Fibroblast of mammary gland (primary cell): Measurements from ENCODE around the gene SKI.
"Not testable (repeated sequence)": the region's sequence is repeated elsewhere in the genome, so short reads cannot be mapped to it uniquely, and the experiment has no call there.

ENCODE experiments used
- DNase-seq: peaks from one replicate; pipeline ENCODE4 v3.0.0-alpha.2; 2010; ENCODE audit warnings: low read depth
- H3K4me3 ChIP-seq: 2 replicates; pipeline ENCODE4 v1.5.1; 2011; ENCODE audit warnings: low read depth, mild to moderate bottlenecking, low read length, moderate library complexity; ENCODE audit not compliant: control insufficient read depth
- TF ChIP-seq, protein P1 (sequence below): conservative IDR thresholded peaks from 2 replicates; pipeline ENCODE4 v1.5.1; 2011; ENCODE audit warnings: low read depth, low read length, inconsistent platforms; ENCODE audit not compliant: control insufficient read depth, insufficient read depth

The SKI gene

DNA sequence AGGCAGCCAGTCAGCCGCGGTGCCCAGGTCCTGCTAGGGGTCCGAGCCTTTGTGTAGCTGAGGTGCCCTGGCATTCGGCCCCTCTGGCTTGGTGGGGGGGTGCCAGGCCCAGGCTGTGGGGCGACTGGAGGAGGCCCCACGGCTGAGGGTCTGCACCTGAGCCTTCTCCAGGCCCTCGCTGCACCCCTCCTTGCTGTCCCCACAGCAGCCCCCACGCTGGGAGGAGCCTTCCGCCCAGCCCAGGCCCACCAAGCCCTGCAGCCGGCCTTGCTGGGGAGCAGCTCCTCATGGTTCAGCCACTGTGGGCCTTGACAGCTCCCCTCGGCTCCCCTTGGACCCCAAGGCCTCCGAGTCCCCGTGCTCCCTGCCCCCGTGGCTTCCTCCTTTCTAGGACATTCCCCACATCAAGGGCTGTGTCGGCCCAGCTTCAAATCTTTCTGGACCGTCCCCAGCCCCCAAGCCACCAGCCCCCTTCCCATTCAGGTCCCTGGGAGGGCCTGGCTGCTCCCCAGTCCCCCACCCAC lies 95.4 kb downstream of the SKI start:
- DNase-seq: no peak

DNA sequence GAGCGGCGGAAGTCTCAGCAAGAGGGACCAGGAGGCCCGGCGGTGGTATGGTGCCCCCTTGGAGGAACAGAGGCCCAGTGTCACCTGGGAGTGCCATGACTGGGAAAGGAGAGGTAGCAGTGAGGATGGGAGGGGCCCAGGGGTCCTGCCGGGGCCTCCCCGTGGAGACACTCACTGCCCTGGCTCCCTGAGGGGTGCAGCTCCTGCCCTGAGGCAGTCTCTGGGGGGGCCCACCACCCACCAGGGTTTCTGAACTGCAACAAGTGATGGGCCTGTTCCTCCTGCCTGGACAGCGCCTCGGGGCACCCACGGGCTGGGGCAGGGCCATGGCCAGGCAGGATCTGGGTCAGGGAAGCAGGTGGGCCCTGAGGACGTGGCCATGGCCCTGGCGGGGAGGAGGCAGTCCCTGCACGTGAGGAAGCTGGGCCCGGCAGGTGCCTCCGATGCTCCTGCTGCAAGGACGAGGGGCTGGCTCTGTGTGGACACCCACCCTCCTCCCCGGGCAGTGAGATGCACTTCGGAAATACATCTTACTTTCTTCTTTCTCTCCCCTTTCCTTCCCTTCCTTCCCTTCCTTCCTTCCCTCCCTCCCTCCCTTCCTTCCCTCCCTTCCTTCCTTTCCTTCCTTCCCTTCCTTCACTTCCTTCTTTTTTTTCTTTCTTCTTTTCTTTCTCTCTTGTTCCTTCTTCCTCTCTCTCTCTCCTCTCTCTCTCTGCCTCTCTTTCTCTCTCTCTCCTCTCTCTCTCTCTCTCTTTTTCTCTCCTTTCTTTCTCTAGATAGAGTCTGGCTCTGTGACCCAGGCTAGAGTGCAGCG lies 96.6 kb downstream of the SKI start:
- H3K4me3 ChIP-seq: no peak overlapping the region
- TF ChIP-seq, protein P1, sequence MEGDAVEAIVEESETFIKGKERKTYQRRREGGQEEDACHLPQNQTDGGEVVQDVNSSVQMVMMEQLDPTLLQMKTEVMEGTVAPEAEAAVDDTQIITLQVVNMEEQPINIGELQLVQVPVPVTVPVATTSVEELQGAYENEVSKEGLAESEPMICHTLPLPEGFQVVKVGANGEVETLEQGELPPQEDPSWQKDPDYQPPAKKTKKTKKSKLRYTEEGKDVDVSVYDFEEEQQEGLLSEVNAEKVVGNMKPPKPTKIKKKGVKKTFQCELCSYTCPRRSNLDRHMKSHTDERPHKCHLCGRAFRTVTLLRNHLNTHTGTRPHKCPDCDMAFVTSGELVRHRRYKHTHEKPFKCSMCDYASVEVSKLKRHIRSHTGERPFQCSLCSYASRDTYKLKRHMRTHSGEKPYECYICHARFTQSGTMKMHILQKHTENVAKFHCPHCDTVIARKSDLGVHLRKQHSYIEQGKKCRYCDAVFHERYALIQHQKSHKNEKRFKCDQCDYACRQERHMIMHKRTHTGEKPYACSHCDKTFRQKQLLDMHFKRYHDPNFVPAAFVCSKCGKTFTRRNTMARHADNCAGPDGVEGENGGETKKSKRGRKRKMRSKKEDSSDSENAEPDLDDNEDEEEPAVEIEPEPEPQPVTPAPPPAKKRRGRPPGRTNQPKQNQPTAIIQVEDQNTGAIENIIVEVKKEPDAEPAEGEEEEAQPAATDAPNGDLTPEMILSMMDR: no peak
- DNase-seq: no peak

More for the DNA sequence above, 95.4 kb downstream of the SKI start:
- TF ChIP-seq, protein P1: no peak
- H3K4me3 ChIP-seq: no peak overlapping the region

DNA sequence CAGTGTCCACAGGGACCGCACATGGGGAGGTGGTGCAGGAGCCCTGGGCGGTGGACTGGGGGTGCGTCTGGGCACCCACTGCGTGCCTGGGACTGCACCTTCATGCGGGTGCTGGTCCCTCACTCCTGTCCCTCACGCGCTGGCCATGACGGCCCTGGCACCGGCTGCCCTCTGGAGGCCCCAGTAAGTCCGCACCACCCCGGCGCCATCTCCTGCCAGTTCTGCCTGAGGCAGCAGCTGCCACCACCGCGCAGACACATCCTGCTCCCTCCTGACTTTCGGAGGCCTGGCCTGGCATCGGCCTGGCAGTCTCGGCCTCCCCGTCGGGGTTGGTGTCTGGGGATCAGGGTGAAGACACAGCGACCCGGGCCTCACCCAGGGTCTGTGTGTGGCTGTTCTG lies 98.4 kb downstream of the SKI start:
- DNase-seq: no peak
- TF ChIP-seq, protein P1: no peak
- no peak overlapping the region for H3K4me3 ChIP-seq

DNA sequence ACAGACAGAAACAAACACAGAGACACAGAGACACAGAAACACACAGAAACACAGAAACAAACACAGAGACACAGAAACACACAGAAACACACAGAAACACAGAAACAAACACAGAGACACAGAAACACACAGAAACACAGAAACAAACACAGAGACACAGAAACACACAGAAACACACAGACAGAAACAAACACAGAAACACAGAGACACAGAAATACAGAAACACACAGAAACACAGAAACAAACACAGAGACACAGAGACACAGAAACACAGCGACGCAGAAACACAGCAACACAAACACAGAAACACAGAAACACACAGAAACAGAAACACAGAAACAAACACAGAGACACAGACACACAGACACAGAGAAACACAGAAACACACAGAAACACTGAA lies 99.0 kb downstream of the SKI start:
- DNase-seq, H3K4me3 ChIP-seq: not testable (repeated sequence)

DNA sequence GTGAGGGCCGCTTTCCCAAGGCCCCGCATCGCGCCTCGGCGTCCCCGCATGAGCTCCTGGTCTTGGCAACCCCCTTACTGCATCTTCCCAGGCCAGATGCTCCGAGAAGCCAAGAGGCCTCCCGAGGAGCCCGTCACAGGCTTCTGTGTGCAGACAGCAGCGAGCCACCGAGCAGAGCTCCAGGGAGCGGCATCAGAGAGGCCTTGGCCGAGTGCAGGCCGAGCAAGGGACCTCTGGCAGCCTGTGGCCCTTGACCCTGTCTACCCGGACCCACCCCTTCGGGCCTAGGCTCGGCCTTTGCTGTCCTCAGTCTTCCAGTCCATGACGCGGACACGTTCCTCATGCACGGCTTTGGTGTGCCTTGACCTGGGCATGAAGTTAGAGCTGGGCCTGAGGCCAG lies 99.7 kb downstream of the SKI start:
- TF ChIP-seq, protein P1: no peak
- DNase-seq: no peak
- no peak overlapping the region for H3K4me3 ChIP-seq

DNA sequence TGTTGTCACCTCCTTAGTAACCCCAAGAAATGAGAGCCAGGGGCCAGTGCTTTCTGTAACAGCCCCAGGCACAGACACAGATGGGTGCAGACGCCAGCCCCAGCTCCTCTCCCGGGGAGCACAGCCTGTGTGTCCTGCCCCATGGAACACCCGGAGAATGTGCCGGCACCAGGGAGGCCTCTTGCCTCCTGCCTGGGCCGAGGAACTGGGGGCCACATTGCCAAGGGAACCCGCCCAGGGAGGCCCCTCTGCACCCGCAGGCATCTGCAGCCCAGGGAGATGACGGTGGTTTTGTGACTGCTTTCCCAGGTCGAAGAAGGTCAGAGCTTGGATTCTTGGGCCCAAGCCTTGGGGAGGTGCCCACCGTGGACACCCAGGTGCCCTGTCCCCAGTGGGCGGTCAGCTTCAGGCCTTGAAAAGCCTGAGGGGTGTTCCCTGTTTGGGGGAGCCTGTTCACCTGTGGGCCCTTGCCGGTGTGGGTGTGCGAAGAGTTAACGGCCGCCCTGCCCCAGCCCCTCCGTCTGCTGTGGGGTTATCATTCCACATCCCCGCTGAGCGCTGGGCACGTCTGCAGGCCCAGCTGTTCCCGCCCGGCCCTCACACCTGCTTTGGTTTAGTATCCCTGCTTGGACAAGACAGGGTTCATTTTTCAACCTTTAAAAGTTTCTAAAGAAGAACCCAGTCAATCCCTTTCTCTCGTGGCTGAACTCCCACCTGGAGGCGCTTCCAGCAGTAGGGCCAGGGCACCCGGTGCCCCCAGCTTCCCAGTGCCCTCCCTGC lies 100.7 kb downstream of the SKI start:
- TF ChIP-seq, protein P1: no peak

DNA sequence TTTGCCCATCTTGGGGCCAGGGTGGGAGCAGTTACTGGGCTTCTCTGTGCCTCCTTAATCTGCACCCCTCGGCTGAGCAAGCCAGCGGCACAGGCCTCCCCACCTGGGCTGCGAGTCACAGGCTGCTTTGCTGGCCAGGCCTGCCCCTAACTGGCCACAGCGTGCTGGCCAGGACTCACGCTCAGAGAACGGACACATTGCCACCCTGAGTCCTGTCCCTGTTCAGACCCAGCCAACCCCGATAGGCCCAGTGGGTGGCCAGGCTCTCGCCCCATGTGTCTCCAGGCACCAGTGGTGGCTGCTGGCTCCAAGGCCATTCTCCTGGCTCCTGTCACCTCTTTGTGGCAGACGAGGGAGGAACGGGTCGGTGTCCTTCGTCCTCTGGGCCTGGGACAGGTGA lies 101.9 kb downstream of the SKI start:
- TF ChIP-seq, protein P1: no peak
- no peak for DNase-seq
- no peak overlapping the region for H3K4me3 ChIP-seq

More for the DNA sequence above, 100.7 kb downstream of the SKI start:
- H3K4me3 ChIP-seq: no peak overlapping the region
- DNase-seq: no peak
